ENCODE results near the gene ZHX3. TPM values are rescaled to one million over a fixed set of nuclear protein-coding genes. Genes with fewer than 3 reads are reported as not detected.

ZHX3 gene
- total and polyA plus RNA-seq, 9 of the 15 experiments (the other 6 are each of a cell fraction or from before 2014, with no cell fraction given), result 0.80 to 14.6 (median 4.9) TPM

GRCh38 chr20:41331731-41332130 is 14.2 kb upstream of the ZHX3 start (continued):
- TF ChIP-seq, protein P1, sequence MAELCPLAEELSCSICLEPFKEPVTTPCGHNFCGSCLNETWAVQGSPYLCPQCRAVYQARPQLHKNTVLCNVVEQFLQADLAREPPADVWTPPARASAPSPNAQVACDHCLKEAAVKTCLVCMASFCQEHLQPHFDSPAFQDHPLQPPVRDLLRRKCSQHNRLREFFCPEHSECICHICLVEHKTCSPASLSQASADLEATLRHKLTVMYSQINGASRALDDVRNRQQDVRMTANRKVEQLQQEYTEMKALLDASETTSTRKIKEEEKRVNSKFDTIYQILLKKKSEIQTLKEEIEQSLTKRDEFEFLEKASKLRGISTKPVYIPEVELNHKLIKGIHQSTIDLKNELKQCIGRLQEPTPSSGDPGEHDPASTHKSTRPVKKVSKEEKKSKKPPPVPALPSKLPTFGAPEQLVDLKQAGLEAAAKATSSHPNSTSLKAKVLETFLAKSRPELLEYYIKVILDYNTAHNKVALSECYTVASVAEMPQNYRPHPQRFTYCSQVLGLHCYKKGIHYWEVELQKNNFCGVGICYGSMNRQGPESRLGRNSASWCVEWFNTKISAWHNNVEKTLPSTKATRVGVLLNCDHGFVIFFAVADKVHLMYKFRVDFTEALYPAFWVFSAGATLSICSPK (IDR thresholded peaks at IDR 0.05; ENCODE audit: borderline replicate concordance), result no peak
- no peak for TF ChIP-seq BHLHE40 (IDR thresholded peaks at IDR 0.05; ENCODE audit: low read length)

DNA sequence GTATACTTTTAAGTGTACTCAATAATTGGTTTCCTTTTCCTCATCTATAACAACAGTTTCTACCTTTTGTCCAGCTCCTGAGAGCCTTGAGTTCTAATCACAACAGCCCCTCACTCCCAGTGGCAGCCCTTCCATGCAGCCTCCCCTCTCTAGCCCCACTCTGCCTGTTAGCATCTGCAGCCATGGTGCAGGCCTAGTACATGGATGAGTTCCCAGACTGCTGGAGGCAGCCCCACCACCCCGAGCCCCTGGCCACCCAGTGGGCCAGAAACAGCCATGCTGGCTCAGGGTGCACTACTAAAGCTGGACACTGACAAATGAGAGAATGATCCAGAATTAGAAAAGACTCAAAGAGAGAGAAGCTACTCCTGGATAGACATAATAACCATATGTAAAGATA is 13.4 kb upstream of the ZHX3 start:
- FAIRE-seq, result no peak
- H3K4me2 ChIP-seq (ENCODE audit: insufficient read depth, low read length), result no peak overlapping the region
- H3K79me2 ChIP-seq (ENCODE audit: control insufficient read depth, insufficient read depth, low read length), result no peaks in the 10 kb centered on the region
- ATAC-seq, result no peak; the same call in 2 of the 3 replicates
- peaks cover 0 to 10% of the 10 kb centered on the region in 2 experiments; a peak in 2 of 5 replicates for H3K27me3 ChIP-seq (ENCODE audit: control insufficient read depth in 2 of 2, insufficient read depth in 2 of 2, low read length in 2 of 2)
- POLR2A ChIA-PET, result interaction anchor here (0.6 kb wide), 1 partner anchor 105 kb away, joined by 4 read pairs; no protein-coding TSS in a partner anchor
- TF ChIP-seq NR1H2 (CRISPR knock-in tag; IDR thresholded peaks at IDR 0.05) (no peak), NCOA4 (IDR thresholded peaks at IDR 0.05; ENCODE audit: partially characterized antibody) (no peak), SPI1 (IDR thresholded peaks at IDR 0.05; ENCODE audit: borderline replicate concordance, low read depth, low read length) (no peak), SRSF1 (IDR thresholded peaks at IDR 0.05; ENCODE audit: low read depth, low read length) (no peak), HDAC1 (IDR thresholded peaks at IDR 0.05) (no peak), KAT7 (CRISPR knock-in tag; IDR thresholded peaks at IDR 0.05; ENCODE audit: borderline replicate concordance) (no peak), ERF (CRISPR knock-in tag; IDR thresholded peaks at IDR 0.05) (no peak), TBP (optimal IDR thresholded peaks at IDR 0.05; ENCODE audit: low read depth, low read length) (no peak), PCBP1 (IDR thresholded peaks at IDR 0.05; ENCODE audit: low read depth, low read length, poor library complexity, severe bottlenecking) (no peak), ZBTB7A (IDR thresholded peaks at IDR 0.05; ENCODE audit: borderline replicate concordance, control insufficient read depth, low read depth, low read length) (no peak), ZNF57 (CRISPR knock-in tag; IDR thresholded peaks at IDR 0.05) (no peak), CBX2 (IDR thresholded peaks at IDR 0.05; ENCODE audit: insufficient read depth, low read length, poor library complexity, severe bottlenecking) (no peak)
- TF ChIP-seq, protein P2, sequence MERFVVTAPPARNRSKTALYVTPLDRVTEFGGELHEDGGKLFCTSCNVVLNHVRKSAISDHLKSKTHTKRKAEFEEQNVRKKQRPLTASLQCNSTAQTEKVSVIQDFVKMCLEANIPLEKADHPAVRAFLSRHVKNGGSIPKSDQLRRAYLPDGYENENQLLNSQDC (CRISPR knock-in tag; IDR thresholded peaks at IDR 0.05), result no peak
- TF ChIP-seq, protein P3, sequence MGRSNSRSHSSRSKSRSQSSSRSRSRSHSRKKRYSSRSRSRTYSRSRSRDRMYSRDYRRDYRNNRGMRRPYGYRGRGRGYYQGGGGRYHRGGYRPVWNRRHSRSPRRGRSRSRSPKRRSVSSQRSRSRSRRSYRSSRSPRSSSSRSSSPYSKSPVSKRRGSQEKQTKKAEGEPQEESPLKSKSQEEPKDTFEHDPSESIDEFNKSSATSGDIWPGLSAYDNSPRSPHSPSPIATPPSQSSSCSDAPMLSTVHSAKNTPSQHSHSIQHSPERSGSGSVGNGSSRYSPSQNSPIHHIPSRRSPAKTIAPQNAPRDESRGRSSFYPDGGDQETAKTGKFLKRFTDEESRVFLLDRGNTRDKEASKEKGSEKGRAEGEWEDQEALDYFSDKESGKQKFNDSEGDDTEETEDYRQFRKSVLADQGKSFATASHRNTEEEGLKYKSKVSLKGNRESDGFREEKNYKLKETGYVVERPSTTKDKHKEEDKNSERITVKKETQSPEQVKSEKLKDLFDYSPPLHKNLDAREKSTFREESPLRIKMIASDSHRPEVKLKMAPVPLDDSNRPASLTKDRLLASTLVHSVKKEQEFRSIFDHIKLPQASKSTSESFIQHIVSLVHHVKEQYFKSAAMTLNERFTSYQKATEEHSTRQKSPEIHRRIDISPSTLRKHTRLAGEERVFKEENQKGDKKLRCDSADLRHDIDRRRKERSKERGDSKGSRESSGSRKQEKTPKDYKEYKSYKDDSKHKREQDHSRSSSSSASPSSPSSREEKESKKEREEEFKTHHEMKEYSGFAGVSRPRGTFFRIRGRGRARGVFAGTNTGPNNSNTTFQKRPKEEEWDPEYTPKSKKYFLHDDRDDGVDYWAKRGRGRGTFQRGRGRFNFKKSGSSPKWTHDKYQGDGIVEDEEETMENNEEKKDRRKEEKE (IDR thresholded peaks at IDR 0.05; ENCODE audit: borderline replicate concordance in 1 of 2, control insufficient read depth in 1 of 2, low read depth in 2 of 2, low read length in 1 of 2), result no peak
- no TSS peak for BruUV-seq (replicated peaks)
- peaks cover 3 to 12% of the 10 kb centered on the region in 2 experiments; a peak in 2 of 5 replicates for H3K4me1 ChIP-seq (replicated peaks in 1 of 2; ENCODE audit: control insufficient read depth in 2 of 2, insufficient read depth in 2 of 2, low read length in 2 of 2)
- H2AFZ ChIP-seq (ENCODE audit: low read depth, low read length), result no peak overlapping the region
- H3K27ac ChIP-seq (ENCODE audit: extremely low read depth, low read depth, low read length), result no peak overlapping the region
- DNase-seq (ENCODE audit: extremely low read depth in 1 of 4, low spot score in 3 of 4), result no peak
- no peak overlapping the region for H3K9ac ChIP-seq (ENCODE audit: insufficient read depth in 1 of 2, low read depth in 2 of 2, low read length in 2 of 2)
- H3K9me3 ChIP-seq (replicated peaks; ENCODE audit: control insufficient read depth, insufficient read depth, low read depth, low read length), result no peaks in the 10 kb centered on the region
- H3K4me3 ChIP-seq, result no peak overlapping the region
- no peaks in the 10 kb centered on the region for H4K20me1 ChIP-seq (replicated peaks; ENCODE audit: control insufficient read depth, insufficient read depth, low read length)
- CTCF ChIA-PET (ENCODE audit: low intra/inter-chr PET ratio), result no interaction called here
- intact Hi-C loops (cut with micrococcal nuclease) (no loop called here), in situ Hi-C loops (cut with MboI) (no loop called here)
- WGBS (ENCODE audit: insufficient coverage, low coverage, missing lambda C conversion rate), result 33% methylated on average over 1 of the region's 1 CpG
- H3K9me1 ChIP-seq (ENCODE audit: control insufficient read depth, insufficient read depth, low read length), result no peaks in the 10 kb centered on the region
- no peaks in the 10 kb centered on the region for H3K36me3 ChIP-seq (ENCODE audit: control insufficient read depth, insufficient read depth, low read length)
